ENCODE results near the gene HS2ST1.

Gene HS2ST1

DNA sequence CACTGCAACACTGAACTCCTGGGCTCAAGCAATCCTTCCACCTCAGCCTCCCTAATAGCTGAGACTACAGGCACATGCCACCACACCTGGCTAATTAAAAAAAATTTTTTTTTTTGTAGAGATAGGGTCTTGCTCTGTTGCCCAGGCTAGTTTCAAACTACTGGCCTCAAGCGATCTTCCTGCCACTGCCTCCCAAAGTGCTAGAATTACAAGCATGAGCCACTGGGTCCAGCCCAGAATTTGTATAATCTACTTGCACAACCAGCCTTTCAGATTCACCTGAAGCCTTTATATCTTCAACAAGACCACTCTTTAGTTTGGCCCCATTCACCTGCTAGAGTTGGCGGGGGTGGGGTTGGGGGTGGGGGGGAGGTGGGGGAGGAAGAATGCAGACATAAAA is 232.6 kb downstream of the HS2ST1 start:
- TF ChIP-seq, protein P1, sequence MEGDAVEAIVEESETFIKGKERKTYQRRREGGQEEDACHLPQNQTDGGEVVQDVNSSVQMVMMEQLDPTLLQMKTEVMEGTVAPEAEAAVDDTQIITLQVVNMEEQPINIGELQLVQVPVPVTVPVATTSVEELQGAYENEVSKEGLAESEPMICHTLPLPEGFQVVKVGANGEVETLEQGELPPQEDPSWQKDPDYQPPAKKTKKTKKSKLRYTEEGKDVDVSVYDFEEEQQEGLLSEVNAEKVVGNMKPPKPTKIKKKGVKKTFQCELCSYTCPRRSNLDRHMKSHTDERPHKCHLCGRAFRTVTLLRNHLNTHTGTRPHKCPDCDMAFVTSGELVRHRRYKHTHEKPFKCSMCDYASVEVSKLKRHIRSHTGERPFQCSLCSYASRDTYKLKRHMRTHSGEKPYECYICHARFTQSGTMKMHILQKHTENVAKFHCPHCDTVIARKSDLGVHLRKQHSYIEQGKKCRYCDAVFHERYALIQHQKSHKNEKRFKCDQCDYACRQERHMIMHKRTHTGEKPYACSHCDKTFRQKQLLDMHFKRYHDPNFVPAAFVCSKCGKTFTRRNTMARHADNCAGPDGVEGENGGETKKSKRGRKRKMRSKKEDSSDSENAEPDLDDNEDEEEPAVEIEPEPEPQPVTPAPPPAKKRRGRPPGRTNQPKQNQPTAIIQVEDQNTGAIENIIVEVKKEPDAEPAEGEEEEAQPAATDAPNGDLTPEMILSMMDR (IDR thresholded peaks at IDR 0.05; ENCODE audit: extremely low read depth, missing control alignments) = no peak
- no peak for DNase-seq (ENCODE audit: low spot score)

DNA sequence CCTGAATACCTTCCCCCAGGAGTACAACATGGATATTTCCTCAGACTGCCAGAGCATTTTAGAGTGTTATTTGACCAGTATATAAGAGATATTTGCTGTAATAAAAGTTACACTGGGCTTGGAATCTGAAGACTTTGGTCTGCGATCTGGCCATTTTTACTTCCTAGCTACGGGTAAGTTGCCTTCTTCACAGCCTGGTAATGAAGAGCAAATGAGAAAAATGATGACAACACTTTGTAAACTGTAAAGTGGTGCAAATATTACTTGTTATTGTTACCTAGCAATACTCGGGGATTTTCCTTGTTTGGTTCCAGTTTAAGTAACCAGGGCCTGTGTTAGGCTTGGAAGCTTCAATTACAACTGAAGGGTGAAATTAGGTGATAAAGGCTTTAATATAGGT is 233.4 kb downstream of the HS2ST1 start:
- TF ChIP-seq, protein P1 (IDR thresholded peaks at IDR 0.05; ENCODE audit: extremely low read depth, missing control alignments) = no peak
- no peak for DNase-seq (ENCODE audit: low spot score)

DNA sequence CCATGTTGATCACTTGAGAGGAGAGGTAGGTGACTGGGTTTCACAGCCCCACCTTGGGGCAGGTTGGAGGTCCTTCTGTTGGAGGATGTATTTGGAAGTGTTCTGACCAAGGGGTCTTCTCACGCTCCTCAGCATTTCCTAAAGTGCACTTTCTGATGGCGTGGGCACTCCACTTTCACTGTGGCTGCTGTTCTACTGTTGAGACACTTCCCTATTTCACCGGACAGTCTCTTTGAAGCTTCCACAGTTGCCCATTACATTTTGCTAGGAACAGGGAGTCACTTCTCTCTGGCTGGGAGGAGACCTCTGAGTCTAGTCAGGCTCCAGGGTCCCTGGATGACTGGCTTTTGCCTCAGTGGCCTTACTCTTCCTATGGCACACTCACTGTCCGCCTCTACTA is 234.2 kb downstream of the HS2ST1 start:
- TF ChIP-seq, protein P1 (IDR thresholded peaks at IDR 0.05; ENCODE audit: extremely low read depth, missing control alignments) = no peak
- DNase-seq (ENCODE audit: low spot score) = no peak

DNA sequence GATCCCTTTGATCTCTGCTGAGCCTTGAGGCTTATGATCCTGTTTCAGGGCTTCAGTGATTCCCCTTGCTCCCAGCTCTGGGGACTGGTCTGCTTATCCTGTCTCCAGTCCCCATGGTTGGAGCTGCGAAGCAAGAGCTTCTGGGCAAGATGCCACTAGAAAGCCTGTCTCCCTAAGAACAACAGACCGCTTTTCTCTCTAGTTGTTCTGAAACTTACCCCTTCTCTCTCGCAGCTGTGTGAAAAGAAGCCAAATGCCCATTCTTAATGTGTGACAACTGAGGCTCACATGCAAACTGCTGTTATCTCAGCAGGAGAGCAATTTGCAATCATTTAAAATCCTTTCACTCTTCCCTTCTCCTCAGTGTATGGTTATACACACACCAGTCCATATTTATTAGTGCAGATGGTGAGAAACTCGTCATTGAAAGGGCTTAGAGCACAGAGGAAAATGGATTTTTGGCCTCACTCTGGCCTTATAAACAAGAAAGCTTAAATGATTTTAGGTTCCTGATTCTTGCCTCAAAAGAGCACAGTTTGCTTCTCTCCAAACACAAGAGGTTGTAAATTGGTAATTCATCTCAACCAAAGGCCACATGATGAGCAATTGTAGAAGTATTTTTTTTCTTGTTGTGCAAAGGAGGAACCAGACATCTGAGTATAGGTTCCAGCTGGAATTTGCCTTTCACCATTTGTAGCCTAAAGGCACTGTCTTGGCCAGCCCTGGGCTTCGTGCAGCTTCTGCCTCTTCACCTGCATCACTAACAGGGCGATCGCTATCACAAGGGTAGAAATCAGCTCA is 235.0 kb downstream of the HS2ST1 start:
- TF ChIP-seq, protein P1 (IDR thresholded peaks at IDR 0.05; ENCODE audit: extremely low read depth, missing control alignments) = no peak
- no peak for DNase-seq (ENCODE audit: low spot score)

DNA sequence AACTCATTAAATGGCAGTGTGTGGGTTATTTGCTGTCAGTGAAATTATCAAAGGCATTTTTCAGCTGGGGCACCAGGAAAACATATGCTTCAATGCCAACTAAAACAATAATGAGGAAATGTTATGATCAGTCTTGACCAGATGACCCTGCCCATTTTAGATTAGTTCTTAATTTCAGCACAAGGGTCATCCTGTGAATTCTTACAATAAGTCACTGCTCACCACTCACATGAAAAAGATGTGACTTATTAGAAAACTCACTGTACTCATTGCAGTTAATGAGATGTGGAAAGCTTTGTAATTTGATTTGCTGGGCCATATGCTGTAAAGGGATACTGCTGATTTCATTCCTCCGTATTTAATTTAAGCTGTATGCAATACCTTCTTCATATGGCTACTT is 235.7 kb downstream of the HS2ST1 start:
- TF ChIP-seq, protein P1 (IDR thresholded peaks at IDR 0.05; ENCODE audit: extremely low read depth, missing control alignments) = no peak
- no peak for DNase-seq (ENCODE audit: low spot score)

DNA sequence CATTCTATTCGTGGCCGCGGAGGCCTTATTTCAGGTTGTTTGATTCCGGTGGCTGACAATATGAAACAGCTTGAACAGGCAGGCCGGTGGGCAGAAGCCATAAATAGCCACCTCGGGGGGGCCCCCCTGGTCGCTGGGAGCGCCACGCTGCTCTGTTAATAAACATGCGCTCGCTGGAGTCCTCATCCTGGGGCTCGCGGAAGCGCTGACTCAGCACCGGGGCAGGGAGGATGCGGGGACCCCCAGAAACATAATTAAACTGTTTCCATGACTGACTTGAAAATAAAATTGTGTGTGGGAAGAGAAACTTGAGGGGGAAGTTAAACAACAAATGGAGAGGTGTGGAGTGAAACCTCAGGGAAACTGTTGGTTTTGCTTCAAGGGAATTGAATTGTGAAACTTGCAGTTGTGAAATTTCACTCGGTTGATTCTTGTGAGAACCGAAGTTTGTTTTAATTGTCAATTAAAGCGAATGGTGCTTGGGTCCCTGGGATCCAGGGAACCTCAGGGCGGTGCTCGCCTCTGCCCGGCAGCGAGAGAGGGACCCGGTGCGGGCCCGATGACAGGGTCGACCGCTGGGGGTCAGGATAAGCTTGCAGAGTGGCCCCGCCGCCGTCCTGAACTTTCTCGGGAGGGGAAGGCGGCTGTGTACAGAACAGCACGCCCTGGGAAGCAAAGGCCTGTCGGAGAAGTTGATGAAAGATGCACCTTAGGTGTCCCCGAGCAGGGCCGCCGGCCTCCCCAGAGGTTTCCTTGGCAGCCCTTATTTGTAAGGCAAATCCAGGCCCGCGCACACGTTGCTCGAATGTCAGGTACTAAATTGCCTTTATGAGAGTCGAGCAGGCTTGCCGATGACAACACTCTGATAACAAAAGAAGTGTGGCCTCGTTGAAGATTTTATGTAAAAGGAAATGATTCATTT is 237.3 kb downstream of the HS2ST1 start:
- TF ChIP-seq, protein P1 (IDR thresholded peaks at IDR 0.05; ENCODE audit: extremely low read depth, missing control alignments) = peak; percentile 45
- DNase-seq (ENCODE audit: low spot score) = peak; percentile 73

DNA sequence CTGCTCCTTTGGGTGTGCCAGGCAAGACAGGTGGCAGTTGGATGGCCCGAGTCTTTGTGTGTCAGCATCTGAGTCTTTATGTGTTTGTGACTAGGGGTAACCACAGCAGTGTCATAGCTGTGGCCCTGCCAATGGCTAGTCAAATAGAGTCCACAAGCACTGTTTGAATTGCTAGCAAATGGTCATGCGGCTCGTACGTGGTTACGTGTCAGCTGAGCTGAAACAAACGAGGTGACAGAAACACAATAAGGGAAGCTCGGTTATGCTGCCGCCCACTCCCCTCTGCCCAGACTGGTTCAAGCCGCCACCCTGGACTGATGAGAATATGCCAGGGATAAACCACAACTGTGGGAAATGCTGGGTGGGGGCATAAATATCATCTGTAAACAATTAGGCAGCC is 239.9 kb downstream of the HS2ST1 start:
- no peak for DNase-seq (ENCODE audit: low spot score)
- TF ChIP-seq, protein P1 (IDR thresholded peaks at IDR 0.05; ENCODE audit: extremely low read depth, missing control alignments) = no peak
